DMS53 treated with DMSO at 0.1 percent for 48 hours (cell line): ENCODE results near the gene PRDM16.

Experiments used
- DNase-seq: peaks from one replicate; lab custom pipeline; 2025; ENCODE audit not compliant: unreplicated experiment; lab: John Stamatoyannopoulos, UW

Gene PRDM16

DNA sequence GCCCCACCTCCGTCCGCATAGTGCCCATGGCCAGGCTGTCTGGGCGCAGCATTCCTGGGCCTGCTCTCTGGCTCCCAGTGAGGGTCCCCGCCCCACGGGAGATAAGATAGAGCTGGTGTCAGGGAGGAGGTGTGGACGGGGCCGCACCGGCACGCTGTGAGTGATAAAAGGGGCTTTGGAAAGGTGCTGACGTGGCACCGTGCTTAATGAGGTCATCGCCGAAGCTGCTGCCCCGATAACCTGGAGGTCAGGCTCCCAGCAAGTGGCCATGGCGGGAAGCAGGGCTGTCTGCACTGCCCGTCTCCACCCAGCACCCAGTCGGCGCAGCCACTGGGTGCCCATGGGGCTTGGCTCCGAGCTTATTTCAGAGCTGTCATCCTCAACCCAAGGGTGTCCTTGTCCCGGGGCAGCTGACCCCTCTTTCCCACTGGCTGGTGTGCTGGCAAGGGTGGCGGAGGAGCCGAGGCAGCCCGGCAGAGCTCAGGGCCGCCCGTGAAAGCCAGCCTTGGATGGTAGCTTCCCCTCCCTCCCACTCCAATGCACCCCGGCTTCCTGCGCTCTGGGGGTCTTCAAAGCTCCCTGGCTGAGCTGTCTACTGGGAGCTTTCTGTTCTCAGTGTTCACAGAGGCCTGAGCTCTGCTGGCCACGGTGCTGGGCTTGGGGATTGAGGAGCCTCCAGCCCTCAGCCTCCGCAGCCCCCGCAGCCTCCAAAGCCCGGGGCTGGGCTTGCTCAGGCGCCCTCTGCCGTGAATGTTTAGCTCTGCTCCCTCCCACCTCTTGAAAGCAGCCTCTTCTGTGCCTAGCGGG, 280.4 kb downstream of the PRDM16 start:
- DNase-seq = no peak

DNA sequence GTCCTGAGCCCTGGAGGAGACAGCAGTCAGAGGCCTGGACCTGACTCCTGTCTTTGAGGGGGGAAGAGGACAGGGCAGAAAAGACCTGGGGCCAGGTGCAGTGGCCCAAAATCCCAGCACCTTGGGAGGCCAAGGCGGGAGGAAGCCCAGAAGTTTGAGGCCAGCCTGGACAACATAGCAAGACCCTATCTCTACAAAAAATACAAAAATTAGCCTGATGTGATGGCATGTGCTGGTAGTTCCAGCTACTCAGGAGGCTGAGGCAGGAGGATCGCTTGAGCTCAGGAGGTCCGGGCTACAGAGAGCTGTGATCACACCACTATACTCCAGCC, 280.9 kb downstream of the PRDM16 start:
- no peak for DNase-seq

DNA sequence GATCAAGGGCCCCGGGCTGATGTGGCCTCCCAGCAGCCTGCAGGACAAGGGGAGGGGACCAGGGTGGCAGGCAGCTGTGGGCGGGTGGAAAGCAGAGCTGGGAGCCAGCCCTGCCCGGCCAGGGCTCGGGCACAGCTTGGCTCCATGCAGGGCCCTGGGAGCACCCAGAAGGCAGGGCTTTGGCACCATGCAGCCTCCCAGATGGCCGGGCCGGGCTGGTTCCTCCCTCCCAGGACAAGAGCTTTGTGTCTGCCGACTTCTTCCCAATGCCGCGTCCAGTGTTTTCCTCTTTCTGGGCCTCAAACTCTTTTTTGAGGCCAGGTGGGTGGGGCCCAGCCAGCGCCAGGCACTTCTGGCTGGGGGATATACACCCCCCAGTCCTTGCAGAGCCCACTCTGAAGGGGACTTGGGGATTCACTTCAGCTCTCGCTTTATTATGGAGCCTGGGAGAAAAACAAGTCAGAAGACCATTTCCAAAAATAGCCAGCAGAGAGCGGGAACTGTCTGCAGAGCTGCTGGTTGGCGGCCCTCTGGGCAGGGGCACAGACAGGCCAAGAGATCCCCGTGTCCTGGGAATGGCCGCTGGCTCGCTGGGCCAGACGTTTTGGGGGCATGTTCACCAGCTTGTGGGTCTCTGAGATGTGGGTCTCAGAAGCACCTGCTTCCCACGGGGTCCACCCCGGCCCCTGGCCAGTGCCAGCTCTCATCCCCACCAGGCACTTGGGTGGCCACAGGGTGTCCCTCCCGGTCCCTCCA, 281.7 kb downstream of the PRDM16 start:
- DNase-seq = no peak

DNA sequence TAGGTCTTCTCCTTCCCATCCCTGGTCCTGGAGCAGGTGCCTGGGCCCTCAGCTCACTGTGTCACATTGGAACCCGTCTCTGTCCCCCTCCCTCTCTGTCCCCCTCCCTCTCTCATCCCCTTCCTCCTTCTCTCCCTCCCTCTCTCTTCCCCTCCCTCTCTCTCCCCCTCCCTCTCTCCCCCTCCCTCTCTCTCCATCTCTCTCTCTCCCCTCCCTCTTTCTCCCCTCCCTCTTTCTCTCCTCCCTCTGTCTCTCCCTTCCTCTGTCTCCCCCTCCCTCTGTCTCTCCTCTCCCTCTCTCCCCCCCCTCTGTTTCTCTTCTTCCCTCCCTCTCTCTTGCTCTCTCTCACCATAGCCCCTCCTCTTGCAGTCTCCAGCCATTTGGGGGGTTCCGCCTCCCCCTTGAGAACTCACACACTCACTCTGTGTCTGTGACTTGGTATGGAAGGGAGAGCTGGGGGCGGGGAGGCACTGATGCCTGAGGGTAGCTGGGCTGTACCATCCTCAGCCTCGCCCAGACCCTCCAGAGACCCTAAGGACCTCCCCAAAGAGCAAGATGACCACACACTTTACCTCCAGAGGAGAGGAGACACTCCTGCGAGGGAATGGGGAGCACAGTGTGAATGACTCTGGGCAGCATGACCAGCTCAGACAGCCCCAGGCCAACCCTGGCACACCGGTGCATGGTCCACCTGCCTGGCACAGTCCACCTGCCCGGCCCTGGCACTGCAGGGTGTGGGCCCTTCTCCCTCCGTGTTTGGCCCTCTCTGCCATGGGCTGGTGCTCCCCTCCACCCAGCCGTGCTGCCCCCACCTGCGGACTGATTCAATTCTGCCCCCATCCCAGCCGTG, 282.7 kb downstream of the PRDM16 start:
- DNase-seq = no peak

DNA sequence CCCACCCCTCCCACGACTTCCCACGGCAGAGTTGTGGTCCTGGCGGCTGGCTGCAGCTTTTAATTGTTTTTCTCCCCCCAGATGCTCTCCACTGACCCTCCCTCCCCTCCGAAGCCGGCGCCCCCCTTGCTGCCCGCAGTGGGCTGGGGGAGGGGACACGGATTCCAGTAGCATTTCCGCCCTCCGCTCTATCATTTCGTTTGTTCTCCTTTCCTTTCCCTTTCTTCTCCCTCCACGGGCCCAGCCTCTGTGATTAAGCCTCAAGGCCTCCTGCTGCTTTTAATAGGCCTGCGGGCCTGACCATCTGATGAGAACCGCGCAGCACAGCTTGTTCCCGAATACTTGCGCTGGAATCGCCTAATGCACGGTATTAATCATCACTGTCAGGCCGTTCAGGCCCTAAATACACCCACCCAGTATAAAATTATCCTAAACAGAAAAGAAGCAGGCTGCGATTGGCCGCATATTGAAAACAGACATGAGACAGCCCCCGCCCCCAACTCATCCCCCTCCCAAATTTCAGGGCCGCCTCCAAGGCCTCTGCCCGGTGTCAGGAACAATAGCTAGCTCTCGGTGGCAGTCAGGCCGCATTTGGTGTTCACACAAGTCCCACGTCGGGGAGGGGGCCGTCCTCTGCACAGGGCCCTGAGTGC, 283.4 kb downstream of the PRDM16 start:
- DNase-seq = no peak

DNA sequence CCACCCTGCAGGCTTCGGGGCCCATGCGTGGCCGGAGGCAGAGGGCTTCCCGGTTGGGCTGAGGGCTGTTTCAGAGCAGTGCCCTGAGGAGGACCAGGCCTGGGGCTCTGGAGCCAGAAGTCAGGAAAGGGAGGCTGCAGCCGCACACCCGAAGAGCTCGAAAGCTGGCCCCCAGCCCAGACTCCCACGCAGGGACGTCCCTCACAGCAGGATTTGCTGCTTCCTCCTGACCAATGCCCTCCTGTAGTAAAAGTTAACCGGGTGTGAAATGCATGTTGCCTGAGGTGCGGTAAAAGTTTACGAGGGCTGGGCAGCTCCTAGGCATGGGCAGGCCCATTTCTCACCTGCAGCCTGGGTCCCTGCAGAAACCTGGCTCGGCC, 283.9 kb downstream of the PRDM16 start:
- DNase-seq = no peak

DNA sequence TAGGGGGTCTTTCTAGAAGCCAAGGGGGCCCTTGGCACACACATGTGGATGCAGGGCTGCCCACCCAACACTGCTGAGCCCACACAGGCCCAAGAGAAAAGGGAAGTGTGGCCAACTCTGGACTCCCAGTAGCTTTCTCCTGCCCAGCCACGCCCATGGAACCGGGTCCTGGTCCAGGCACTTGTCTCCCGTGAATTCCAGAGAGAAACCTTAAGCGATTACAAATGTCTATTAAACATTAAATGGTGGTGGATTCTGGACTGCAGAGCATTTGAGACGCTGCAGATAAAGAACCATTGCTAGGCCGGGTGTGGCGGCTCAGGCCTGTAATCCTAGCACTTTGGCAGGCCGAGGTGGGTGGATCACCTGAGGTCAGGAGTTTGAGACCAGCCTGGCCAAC, 284.9 kb downstream of the PRDM16 start:
- no peak for DNase-seq

DNA sequence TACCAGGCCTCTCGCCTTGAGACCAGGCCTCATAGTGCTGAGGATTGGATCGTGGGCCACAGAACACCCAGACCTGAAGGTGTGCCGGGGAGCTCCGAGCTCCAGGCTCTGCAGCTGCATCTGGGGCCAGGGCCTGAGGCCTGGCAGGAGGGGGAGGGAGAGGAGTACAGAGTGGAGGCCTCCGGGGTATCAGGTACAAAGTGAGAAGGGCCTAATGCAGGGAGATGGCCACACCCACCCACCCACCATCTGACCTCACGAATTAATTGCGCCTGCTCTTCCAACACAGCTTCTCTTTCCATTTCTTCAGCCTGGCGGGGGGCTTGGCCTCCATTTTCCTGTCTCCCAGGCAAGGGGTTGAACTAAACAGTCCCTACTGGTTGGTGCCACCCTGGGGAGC, 286.1 kb downstream of the PRDM16 start:
- no peak for DNase-seq

DNA sequence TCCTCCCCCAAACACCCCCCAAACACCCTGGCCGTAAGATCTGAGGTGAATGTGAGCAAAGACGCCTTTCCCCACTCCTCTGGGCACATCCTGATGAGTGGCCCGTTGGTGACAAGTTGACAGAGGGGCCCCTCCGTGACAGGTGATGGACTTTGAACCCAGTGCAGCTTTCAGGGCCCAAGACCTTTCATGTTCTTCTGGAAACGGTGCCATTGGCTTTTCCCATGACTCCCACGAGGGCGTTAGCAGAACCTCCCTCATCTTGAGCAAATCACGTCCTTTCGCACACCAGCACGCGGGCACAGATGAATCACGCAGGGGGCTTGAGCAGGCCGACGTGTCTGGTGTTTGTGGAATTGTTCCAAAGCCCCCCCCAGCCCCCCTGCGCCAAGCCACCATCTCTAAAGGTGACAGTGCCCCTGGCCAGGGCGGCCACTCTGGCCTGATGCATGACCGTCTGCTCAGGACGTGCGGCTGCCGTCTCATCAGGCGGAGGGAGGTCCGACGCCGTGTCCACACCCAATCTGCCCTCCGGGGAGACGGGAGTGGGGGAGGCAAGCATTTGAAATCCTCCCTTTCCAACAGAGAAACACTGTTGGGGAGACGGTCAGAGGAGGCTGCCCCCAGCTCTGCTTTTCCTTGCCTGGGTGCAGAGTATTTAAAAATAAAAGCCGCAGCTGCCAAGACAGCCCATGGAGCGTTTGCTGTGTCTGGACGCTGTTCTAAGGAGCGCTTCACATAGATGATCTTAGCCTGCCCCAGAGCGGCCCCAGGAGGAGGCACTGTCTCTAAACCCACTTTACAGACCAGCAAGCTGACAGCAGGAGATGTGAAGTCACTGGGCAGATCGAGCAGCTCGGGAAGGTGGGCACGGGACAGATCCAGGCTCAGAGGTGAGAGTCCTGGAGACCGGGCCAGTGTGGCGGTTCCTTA, 287.2 kb downstream of the PRDM16 start:
- no peak for DNase-seq

DNA sequence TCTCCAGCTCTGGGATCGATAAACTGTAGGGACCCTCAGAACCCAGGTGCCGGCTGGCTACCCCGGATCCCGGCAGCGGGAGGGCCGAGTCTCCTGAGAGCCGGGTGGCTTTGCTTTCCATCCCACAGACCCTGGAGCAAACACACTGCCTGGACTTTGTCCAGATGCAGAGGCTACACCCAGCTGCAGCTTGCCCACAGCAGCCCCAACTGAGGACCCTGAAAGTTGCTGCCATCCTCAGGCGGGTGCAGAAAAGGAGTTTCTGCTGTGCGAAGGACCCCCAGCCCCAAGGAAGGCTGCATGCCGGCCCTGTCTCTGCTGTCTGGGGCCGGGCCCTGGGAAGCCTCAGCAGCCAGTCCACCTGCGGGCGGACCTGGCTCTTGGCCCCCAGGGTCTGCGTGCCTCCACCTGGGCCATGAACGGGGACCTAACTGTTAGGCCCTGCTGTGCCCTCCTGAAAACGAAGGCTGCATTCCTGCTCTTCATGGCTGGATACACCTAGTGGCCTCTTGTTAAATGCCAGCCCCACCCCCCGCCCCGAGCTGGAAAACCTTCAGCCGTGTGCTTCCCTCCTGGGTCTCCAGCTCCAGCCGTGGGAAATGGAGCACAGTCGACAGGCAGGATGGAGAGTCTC, 287.9 kb downstream of the PRDM16 start:
- no peak for DNase-seq

DNA sequence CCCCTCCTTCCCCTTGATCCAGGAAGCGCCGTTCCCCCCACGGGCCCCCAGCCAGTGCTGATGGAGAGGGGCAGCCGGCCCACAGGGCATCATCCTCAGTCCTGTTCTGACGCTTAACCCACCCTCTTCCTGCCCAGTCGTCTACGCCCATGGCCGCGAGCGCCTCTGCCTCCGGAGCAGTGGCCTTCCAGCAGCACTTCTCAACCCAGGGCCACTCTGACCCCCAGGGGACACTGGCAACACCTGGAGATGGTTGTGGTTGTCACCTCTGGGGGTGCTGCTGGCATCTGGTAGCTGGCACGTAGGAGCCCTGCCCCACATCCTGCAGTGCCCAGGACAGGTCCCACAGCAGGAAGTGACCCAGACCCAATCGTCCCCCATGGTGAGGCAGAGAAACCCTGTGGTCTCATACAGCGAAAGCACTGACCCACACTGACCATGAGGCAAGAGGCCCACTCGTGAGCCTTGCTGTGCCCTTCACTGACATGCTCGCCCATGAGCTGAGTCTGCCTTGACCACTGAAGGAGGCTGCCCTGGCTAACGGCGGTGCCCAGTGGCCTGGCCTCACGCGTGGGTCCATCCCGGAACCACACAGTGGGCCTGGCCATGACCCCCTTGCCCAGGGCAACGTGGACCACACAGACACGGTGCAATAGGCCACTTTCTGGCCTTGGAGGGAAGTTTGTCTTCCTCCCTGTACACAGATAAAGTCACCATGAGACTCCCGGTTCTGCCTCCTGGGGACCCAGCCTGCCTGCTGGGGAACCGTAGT, 288.7 kb downstream of the PRDM16 start:
- DNase-seq = no peak

DNA sequence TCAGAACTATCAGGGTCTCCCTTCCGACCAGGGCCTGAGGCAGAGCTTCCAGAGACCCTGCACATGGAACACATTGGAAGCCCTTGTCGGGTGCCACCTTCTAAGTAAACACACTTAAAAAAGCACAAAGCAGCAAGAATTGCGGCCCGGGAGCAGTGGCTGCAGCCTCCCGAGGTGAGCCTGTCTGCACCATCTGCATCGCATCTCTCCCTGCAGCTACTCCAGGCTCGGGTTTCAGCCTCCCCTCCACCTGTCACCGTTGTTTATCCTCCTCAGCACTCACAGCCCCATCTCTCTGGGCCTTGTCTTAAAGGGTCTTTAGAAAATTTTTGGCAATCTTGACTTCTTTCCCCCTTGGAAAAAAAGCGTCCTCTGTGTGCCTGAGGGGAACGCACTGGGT, 290.3 kb downstream of the PRDM16 start:
- DNase-seq = no peak

DNA sequence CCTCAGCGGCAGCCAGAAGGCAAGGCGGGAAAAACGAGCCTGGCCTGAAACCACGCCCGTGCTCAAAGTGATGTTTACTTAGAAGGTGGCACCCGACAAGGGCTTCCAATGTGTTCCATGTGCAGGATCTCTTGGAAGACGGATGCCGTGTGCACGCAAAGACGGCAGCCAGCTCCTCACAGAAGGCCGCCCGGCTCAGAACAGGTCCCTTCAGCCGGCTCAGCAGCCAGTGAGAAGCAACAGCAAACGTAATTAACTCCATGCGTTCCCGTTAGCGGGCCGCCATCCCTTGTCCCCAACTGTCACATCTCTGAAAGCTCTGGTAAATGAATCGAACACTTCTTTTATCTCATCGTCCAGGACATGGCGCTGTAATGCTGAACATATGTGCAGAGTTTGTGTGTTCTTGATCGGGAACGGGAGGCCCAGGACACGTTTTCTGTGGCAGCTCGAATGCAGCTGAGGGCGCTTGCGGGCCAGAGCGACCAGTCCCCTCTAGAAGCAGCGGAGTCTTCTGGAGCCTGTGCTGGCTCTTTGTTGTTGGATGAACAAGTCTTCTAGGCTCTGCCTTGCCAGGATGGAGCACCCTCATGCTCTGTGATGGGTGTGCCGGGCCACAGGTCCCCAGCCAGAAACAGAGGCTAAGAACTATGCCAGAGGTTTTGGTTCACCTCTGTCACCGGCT, 290.9 kb downstream of the PRDM16 start:
- no peak for DNase-seq

DNA sequence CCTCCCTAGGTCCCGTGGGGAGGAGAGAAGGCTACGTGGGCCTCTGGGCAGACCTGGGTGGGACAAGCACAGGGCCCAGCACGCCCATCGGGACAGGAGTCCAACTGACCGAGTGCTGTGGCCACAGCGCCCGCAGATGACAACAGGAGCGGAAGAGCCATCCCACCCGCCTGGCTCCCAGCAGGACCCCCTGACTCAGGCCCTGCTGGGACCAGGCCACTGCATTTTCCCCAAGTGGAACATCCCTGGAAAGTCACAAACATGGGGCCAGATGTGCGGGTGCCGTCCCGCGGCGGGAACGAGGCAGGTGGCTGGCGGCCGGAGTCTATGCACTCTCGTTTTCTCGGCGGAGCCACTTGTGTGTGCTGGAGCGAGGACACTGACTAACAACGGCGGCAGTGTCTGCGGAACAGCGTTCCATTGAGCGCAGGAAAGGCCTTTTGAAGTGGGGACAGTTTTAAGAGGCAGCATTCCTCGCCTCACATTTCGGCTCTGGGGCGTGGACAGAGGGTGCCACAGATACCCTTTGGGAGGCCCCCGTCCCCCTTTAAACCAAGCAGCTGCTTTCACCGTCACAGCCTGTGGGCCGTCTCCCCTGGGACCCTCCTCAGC, 291.7 kb downstream of the PRDM16 start:
- DNase-seq = no peak

DNA sequence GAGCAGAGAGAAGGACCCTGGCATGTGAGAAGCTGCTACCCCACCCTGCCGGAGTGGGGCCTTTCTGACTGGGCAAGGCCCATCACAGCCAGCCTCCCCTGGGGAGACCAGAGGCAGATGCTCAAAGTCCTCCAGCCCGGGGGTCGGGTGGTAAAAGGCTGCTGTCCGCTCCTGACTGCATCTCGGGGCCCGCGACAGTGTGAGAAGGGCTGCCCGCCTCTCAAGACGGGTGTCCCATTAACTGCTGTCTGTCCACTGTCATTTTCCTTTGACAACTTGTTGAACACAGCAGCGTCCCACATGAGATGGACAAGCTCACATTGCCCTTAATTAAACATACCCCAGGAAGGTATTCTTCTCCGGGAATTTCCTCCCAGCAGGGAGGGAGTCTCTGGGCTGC, 294.0 kb downstream of the PRDM16 start:
- DNase-seq = no peak

DNA sequence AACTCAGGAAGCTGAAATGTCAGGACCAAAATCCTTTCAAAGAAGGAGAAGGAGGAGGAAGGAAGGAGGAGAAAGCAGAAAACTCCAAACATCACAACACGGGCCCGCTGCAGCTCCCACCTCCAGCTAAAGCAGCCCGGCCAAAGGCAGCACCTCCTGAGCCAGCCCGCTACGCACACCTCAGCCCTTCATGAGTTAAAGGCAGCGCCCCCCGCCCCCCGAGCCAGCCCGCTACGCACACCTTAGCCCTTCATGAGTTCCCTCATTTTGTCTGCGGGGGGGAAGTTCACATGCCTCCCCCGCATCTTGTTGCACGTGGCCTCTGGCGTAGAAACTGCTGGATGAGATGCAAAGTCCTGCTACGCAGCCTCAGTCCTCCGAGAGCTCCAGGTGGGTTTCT, 294.8 kb downstream of the PRDM16 start:
- DNase-seq = no peak

DNA sequence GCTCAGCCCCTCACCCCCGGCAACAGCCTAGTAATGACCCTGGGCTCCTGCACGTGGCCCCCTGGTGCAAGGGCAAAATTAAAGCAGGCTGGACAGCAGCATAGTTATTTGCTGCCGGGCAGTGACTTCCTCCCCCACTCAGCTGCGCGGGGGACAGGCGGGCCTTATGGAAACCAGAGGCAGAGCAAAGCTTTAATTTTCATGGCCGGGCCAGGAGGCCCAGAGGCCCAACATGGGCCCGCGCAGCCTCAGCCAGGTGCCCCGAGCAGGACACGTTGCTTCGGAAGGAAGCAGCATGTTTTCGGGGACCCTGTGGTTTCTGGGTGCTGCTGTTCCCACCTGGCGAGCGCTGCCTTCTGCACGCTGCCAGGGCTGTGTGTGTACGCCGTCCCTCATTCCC, 295.5 kb downstream of the PRDM16 start:
- DNase-seq = no peak

DNA sequence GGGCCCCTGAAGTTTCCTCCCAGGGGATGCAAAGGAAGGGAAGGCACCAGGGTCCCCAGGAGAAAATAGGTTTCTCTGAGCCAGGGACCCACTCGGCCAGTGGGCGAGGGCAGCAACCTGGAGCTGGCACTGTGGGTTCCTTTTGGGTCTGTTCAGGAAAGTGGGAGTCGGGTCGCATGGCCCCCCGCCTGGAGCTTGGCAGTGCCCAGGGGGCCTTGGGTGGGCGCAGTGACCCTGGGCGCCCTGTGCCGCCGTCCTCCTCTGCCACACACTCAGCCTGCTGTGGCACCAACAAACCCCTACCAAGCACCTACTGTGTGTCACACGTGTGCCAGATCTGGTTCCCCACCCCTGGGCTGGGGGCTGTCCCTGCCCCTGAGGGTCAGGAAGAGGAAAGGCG, 296.0 kb downstream of the PRDM16 start:
- DNase-seq = no peak
